GM12892 (cell line): ENCODE data around the gene SLC13A3.

Source experiments
- POLR2A ChIP-seq: IDR thresholded peaks from 2 replicates; pipeline ENCODE4 v1.6.1; 2011; ENCODE audit warnings: low read depth, low read length, control low read depth
- TAF1 ChIP-seq: IDR thresholded peaks from 2 replicates; pipeline ENCODE4 v1.6.1; 2011; ENCODE audit warnings: low read depth, mild to moderate bottlenecking, control low read depth, low read length, borderline replicate concordance

GRCh38 chr20:46665602-46666001 is 14.3 kb upstream of the SLC13A3 start:
- TF ChIP-seq POLR2A (no peak), TAF1 (no peak)
